ENCODE measurements around the gene AFF2.

Gene AFF2

DNA sequence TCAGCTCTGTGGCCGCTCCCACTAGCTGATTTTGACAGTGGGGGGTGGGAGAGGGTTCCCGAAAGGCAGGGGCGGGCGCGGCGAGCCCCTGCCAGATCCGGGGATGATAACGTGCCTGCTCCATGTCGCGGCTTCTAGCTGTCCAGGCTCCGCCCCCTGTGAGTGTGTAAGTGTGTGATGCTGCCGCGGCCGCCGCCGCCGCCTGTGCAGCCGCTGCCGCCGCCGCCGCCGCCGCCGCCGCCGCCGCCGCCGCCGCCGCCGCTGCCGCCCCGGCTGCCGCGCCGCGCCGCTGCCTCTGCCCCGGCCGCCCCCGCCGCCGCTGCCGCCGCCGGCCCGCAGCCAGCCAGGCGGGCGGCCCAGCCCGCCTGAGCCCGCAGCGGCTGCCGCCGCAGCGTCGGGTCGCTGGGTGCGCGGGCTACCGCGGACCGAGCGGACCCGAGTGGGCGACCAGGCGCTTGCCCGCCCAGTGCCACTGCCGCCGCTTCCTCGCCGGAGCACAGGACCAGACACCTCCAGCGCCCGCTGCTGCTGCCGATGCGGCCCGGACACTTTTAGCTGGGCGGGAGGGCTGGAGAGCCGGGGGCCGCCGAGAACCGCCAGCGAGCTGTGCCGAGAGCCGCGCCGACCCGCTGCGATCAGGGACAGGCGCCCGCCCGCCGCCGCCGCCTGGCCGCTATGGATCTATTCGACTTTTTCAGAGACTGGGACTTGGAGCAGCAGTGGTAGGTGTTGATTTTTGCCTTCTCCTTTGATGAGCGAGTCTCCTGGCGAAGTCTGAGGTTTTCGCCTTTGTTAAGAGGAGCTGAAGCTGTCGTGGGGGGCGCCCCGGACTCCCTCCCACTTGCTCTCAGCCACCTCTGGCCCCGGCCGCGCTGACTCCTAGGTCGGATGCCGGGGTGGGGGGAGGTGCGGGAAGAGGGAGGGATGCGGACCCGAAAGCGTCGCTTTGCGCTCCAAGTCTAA, at the start of gene AFF2:
TSS of gene AFF2 (plus strand) at position 195 of the 963 bp plus-strand sequence. CDS start at position 676, 481 bp downstream.
- peak; percentile 31 for DNase-seq (ENCODE audit: low read depth)

DNA sequence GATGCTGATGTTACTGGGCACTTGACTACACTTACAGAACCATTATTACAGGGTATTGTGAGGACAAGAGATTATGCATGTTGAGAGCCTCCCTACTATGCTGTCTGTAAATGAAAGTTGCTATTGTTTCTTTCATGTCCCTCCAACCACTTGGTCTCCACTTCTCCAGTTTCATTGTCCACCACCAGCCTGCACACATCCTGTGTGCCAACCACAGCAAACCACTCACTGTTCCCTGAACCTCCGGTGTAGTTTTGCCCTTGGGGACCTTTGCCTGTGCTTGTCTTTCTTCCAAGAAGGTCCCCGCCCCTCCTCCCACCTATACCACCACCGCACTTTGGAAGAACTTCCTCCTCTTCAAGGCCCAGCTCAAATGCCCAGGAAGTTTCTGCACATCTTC, 43.1 kb upstream of the AFF2 start:
- no peak for DNase-seq (ENCODE audit: low read depth)

- DNase-seq (ENCODE audit: low read depth) = no peak
These were observed 41.1 kb upstream of the AFF2 start for GRCh38 chrX:148459343-148459742.

DNA sequence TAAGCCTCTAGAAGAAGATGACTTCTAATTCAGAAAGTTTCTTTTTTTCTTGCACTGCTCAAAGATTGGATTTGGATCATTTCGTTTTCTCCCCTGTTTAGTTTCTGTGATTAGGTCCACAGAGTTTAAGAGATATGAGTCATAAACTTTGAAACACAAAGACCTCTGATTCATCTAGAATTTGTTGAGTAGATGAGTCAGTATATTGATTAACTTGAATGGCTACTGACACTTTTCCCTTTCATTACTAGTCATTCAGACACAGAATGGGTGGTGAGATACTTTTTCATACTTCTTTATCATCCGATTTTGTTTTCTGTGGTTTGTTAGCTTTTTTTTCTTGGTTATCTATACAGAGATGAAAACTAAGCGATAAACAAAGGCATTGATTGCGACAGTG, 34.1 kb upstream of the AFF2 start:
- no peak for DNase-seq (ENCODE audit: low read depth)

DNA sequence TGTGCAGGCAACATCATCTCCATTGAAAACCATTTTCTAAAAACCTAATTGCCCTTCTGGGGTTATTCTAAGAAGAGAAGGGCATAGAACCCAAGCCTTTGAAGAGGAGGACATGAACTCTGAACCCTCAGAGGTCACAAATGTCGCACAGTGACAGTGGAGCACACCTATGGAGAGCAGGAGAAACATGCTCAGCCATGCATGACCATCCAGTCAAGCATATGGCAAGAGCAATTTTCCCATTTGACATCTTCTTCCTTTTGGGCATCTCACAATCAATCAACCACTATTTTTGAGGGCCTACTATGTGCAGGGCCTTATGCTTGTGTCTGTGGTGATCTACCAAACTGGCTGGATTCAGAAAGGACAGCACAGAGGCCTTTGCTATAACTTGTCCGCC, 30.1 kb upstream of the AFF2 start:
- no peak for DNase-seq (ENCODE audit: low read depth)

DNA sequence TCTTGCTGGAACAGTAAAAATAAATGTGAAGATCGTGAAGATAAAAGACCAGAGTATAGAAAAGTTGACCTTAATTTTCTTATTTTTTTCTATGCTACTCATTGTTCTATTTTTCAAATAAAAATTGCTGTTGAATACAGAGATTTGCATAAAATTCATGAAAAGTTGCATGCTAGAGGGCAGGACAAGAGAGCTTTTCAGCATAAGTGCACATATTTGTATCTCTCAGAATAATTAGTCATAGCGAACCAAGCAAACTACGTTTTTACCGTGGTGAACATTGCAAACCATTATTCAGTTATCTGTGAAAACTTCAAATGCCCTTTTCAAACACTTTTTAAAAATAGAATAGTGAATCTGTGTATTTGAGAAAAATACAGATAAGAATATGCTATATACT, 26.4 kb upstream of the AFF2 start:
- no peak for DNase-seq (ENCODE audit: low read depth)

DNA sequence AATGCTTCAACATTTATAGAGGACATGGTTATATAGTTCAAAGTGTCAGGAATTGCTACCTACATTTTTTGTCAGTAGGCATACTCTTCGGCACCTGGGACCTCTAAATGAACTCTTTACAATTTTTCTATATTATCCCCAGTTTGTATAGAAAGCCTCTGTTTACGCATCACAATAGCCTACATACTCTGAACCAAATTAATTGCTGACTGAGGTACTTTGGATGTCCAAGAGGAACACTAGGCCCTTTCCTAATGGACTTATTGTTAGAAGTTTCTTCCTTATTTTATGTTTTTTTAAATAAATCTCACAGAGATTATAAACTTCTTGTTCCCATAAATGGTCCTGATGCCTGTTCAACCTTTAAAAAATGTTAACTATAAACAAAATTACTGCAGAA, 8.4 kb upstream of the AFF2 start:
- no peak for DNase-seq (ENCODE audit: low read depth)

DNA sequence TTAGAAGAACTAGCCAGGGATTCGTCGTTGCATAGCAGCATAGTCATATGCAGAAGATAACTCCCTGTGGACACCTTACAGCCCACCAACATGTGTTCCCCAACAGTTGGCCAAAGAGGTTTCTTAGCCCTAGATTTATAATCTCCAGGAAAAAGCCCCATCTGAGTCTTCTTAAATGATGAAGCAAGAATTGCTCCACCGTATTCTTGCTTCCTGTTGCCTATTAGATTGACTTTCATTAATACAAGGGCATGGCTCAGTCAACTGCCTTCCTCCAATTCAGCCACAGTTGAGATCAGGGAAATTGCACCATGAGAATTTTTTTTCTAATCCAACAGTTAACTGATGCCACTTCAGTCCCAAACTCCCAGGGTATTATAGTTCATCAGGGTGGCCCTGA, 5.2 kb upstream of the AFF2 start:
- DNase-seq (ENCODE audit: low read depth) = no peak

DNA sequence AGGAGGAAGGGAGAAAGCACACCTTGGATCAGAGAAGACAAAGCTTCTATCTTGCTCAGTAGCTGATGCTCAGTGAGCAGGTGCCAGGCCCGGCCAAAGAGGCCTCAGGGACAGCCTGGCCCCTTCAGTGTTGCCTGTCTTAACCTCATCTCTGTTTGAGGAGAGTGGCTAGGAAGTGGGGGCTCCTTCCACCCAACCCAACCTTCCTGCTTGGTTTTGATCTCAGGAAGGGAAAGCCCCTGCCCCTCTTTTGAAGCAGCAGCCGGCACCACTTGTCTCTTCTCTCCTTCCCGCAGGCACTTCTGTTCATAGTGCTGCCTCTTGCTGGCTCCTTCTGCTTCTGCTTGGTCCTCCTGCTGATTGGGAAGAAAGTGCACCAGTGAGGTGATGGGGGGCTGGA, 2.4 kb upstream of the AFF2 start:
- DNase-seq (ENCODE audit: low read depth) = no peak

- DNase-seq (ENCODE audit: low read depth) = no peak
These were observed 587 bp upstream of the AFF2 start for GRCh38 chrX:148499638-148500422.

- DNase-seq (ENCODE audit: low read depth) = no peak
These were observed 1.1 kb downstream of the AFF2 start for GRCh38 chrX:148501386-148502066.

DNA sequence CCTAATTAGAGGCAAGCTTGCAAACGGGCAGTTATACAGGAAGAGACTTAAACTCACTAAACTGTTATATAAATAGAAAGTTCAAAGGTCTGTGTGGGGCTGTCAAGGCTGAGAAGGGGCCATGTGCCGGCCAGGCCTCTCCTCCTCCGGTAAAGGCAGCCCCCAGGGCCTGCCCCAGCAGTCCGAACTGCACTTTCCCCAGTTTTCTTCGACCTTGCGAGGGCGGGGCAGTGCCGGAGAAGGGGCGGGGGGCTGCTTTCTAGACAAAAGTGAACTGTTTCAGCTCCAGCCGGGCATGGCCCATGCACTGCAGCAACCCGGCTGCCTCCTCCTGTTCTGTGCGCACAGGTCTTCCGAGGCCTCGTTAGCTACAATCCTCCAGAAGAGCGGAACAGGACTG, 4.1 kb downstream of the AFF2 start:
- DNase-seq (ENCODE audit: low read depth) = no peak

GRCh38 chrX:148507418-148507817, 7.0 kb downstream of the AFF2 start:
- DNase-seq (ENCODE audit: low read depth) = no peak

- DNase-seq (ENCODE audit: low read depth) = no peak
These were observed 12.0 kb downstream of the AFF2 start for GRCh38 chrX:148512453-148512852.

- DNase-seq (ENCODE audit: low read depth) = no peak
These were observed 13.2 kb downstream of the AFF2 start for GRCh38 chrX:148513661-148514060.

- no peak for DNase-seq (ENCODE audit: low read depth)
These were observed 16.8 kb downstream of the AFF2 start for GRCh38 chrX:148517176-148517575.

GRCh38 chrX:148522006-148522405, 21.6 kb downstream of the AFF2 start:
- DNase-seq (ENCODE audit: low read depth) = no peak

GRCh38 chrX:148523303-148524080, 23.1 kb downstream of the AFF2 start:
- DNase-seq (ENCODE audit: low read depth) = no peak

DNA sequence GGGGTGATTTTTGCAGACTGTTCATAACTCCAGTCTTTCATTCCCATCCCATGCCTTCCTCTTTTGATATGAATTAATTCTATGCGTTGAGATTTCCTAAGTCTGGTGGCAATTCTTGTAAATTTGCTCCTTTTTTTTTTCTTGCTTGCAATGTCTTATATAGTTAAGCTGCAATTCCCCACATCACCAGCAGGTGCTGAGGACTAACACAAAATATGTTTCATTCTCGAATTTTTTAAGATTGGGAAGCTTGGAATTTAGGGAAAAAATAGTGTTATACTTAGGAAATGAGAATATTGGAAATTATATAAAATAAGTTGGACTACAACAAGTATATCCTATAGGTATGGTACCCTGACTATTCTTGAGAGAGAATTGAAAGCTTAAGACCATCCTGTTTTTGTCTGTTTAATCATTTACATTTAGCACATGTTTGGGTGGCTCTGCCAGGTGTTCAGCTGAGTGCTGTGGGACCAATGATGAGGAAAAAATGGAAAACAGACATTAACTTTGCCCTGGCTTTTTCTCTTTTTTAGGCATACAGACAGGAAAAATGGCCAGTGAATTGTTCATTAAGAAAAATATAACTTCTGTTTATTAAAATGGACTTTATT, 30.2 kb downstream of the AFF2 start:
- DNase-seq (ENCODE audit: low read depth) = no peak

- DNase-seq (ENCODE audit: low read depth) = no peak
These were observed 33.9 kb downstream of the AFF2 start for GRCh38 chrX:148534291-148534690.

- DNase-seq (ENCODE audit: low read depth) = no peak
These were observed 35.2 kb downstream of the AFF2 start for GRCh38 chrX:148535639-148536038.
